Left lobe of liver (tissue), 1 donor: ENCODE data around the gene SCAPER. TPM values are rescaled to one million over a fixed set of nuclear protein-coding genes. Genes with fewer than 3 reads are reported as not detected.

Experiments
- total RNA-seq: library from RNA; stranded (reverse); gene quantifications from one replicate; pipeline ENCODE4 v1.2.1, GENCODE V29; 2021
- donor health status: DM: no; HTN: yes; CAD: no.

SCAPER gene
- total RNA-seq, 1 donor from 2014 or later = 6.9 TPM

Other genes with a start within 250 kb of the SCAPER start
- 8.3 TPM for gene RCN2, start 26.4 kb upstream of the SCAPER start, total RNA-seq
- gene PSTPIP1, start 89.8 kb upstream of the SCAPER start, total RNA-seq = 1.5 TPM
- 75.2 TPM for gene TSPAN3, start 165.8 kb upstream of the SCAPER start, total RNA-seq